A204.1 (cell line): ENCODE data around the gene CIROP.

Experiments used
- FAIRE-seq: peaks from 2 replicates; lab custom pipeline; 2012; peaks lifted over from hg19 to GRCh38; lab: Jason Lieb, UNC

CIROP gene

GRCh38 chr14:23129759-23130316, 25.0 kb upstream of the CIROP start:
- no peak for FAIRE-seq

DNA sequence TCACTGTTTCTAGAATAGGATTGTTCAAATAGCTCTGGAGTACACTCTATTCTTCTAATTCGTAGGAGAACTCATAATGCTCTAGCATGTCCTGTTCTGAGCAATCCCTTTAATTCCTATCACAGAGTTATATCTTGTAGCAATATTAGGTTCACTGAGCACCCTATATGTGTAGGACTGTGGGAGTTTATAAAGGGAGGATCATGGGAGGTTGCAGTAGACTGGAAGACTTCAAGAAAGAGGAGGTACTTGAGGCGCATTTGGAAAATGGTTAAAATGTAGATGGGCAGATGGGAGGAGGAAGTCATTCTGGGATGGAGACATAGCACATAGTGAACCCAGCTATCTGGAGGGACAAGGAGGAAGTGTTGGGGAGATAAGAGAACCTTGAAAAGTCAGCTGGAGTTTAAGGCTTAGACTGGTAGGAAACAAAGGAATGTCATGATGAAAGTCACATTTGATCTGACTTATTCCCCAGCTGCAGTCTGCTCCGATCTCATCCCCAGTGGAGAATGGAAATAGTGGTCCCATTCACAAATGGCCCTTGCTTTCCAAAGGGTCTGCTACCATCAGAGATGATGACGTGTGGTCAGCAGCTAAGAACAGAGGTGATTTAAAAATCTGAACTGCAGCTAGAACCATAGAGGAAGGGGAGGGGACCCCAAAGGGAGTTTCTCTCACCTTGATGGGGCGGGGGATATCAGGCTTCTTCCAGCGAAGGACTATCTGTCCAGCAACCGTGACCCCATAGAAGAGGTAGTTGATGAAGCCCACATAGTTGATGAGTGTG, 24.4 kb upstream of the CIROP start:
- FAIRE-seq = no peak

GRCh38 chr14:23127861-23128260, 23.1 kb upstream of the CIROP start:
- FAIRE-seq = no peak

- FAIRE-seq = no peak
Observed at GRCh38 chr14:23126548-23127278, 21.9 kb upstream of the CIROP start.

GRCh38 chr14:23125933-23126524, 21.2 kb upstream of the CIROP start:
- no peak for FAIRE-seq

DNA sequence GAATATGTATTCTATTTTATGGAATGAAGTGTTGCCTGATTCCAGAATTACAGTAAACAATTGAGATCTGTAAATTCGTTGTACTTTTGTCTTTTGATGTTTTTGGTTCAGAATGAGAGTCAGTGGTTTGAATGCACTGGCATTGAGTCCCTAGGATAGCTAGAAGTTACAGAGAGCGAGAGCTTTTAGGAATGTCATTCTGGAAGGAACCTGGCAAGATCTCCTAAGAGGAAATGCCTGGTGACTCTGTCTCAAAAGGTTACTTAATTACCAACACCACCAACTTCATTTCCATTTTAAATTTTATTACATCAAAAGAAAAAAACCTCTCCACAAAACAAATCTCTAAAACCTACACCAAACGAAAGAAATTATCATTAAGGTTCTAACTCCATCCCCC, 20.2 kb upstream of the CIROP start:
- no peak for FAIRE-seq

DNA sequence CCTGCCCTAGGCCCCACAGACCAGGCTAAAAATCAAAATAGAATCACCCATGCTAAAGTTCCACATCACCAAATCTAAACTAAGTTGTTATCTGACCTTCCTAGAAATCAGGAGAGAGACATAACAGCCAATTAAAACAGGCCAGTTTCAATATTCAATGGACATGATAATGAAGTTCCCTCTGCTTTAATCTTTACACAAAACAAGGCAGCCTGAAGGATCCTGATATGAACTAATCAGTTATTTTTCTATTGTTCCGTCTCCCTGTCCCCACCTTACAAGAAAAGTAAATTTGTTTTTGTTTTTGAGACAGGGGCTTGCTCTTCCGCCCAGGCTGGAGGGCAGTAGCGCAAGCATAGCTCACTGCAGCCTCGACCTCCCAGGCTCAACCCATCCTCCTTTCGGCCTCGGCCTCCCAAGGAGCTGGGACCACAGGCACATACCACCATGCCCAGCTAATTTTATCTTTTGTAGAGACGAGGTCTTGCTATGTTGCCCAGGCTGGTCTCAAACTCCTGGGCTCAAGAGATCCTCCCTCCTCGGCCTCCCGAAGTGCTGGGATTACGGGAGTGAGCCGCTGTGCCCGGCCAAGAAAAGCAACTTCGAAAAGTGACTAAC, 19.7 kb upstream of the CIROP start:
- FAIRE-seq = no peak

DNA sequence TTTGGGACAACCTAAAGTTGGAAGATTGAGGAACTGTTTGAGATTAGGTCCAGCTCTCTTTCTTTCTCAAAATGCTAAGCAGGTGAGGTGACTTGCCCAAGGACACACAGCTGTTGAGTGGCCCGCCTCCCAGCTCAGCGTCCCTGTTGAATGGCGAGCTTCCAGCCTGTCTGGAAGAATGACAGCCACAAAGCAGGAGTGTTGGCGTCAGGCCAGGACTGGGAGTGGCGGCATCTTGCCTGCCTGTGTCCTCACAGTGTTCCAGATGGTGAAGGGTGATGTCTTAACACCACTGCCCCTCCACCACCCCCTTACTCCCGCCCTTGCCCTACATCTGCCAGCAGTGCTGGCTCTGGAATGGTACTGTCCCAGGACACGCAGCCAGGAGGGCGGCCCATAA, 18.6 kb upstream of the CIROP start:
- no peak for FAIRE-seq

DNA sequence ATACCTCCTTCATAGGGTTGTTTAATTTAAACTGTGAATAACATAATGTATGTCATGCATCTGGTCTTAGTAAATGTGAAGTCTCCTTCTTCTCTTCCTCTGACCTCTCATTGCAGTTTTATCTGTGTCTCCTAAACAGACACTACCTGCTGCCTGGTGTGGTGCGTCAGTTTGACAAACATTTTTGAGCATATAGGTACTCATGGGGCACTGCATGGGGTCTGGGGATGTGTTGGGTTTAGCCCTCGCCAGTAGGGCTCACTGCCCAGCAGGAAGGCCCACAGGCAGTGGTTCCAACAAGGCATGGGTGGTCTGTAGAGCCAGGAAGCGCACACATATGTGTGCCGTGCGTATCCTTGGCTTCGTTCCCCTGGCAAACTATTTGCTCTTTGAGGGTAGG, 17.3 kb upstream of the CIROP start:
- no peak for FAIRE-seq

- no peak for FAIRE-seq
Observed at GRCh38 chr14:23121361-23121771, 16.6 kb upstream of the CIROP start.

DNA sequence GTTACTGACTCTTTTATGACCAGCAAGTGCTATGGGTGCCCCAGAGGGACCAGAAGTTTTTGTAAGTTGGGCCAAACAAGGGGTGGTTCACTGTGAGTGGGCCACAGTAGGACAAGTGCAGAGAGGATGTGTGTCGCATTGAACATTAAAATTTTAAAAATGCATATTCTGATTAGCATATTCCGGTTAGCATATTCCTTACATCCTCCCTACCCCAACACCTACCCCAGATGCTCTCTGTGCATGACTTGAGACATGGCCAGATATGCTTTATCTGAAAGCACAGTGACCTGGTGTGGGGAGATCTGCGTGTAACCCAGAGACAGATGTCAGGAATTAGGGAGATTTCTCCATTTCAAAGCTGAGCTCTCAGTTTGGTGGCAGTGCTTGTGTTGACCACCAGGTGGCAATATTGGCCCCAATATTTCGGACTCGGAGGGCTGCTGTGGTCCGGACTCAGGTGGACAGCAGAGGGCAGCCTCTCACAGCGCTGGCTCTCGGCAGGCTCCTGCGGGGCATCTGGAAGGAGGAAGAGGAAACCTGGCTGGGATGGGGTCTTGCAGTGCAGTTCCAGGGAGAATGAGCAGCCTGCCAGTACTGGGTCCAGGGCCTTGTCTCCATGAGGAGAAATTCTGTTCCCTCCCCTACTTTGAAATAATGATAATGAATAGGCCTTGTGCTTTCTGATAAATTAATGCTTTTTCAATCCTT, 15.9 kb upstream of the CIROP start:
- FAIRE-seq = peak; percentile 9

DNA sequence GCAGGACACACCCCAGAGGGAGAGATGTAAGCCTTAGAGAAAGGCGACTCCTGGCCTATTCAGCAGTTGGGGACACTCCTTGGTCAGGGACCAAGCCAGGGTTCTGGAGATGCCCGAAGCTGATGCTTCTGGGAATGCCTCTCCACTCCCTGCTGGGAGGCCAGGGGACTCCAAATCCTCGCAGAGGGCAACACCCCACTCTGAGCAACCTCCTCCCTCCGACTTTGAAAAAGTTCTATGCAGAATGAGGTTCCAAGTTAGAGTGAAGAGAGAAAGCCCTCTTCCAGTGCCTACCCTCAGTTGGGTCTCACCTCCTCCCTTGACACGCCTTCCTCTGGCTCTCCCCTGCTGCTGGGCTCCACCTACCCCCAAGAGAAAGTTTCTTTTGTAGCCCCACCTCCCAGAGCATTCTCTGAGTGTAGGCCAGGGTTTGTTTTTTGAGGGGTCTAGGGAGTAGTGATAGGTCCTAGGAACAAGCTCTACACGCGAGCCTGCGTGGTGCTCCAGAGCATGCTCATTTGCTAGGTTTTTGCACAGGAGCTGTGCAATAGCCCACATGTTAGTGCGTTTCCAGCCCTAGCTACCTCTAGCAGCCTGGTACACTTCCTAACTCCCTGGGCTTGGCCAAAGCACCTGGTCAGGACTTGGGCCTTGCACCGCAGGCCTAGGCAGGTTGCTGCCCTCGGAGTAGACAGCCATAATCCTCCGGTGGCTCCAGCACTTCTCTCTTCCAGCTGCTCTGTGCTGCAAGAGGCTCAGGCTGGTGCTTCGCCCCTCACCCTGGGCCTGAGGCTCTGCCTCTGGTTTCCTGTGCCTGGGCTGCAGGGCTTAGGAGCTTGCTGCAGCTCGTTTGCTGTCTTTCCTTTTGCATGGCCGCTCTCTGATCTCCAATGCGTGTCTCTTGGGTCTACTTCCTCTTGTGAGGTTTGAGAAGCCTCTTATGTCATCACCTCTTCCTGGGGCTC, 14.9 kb upstream of the CIROP start:
- no peak for FAIRE-seq

- no peak for FAIRE-seq
Observed at GRCh38 chr14:23118506-23119362, 13.9 kb upstream of the CIROP start, which contains the start of gene CEBPE. Gene CEBPE (minus strand): TSS chr14:23119255. CDS start chr14:23119091, 164 bp downstream.

- FAIRE-seq = no peak
Observed at GRCh38 chr14:23117371-23118020, 12.7 kb upstream of the CIROP start.

DNA sequence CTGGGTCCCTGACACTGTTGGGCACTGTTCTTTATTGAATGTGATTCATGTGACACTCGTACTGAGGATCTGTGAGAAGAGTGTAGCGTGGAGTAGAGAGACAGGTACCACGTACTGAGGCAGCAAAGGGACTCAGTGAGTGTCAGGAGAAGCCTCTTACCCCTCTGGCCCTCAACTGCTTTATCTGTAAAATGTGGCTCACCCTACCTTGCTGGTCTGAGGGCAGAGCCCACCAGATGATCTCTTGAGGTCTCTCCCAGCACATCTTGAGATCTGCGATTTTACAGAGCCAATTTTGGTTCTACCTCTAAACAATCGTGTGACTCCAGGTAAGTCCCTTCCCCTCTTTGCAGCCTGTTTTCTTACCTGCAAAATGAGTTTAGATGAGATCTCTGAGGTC, 11.1 kb upstream of the CIROP start:
- no peak for FAIRE-seq

GRCh38 chr14:23115039-23115731, 10.4 kb upstream of the CIROP start:
- no peak for FAIRE-seq

DNA sequence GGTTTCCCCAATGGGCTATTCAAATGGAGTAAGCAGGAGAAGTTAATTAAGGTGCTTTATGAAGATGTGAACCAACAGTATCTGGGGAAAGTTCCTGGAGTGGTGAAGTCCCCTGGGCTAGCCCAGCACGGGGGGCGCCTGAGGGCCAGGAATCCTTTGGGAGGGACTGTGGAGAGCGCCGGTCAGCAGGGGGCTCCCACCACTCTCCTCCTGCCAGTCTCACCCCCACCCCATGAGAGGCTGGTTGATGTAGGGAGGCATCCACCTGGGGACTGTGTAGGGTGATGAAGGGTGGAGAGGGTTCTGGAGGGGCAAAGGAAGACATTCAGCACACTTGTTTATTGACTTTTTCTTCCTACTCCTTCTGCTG, 9.9 kb upstream of the CIROP start:
- no peak for FAIRE-seq

- FAIRE-seq = no peak
Observed at GRCh38 chr14:23114120-23114458, 9.3 kb upstream of the CIROP start.
